ENCODE results near the gene RANBP1. TPM values are rescaled to one million over a fixed set of nuclear protein-coding genes. Genes with fewer than 3 reads are reported as not detected.

The RANBP1 gene
- total RNA-seq, 1 donor from 2014 or later, result 106 TPM

DNA sequence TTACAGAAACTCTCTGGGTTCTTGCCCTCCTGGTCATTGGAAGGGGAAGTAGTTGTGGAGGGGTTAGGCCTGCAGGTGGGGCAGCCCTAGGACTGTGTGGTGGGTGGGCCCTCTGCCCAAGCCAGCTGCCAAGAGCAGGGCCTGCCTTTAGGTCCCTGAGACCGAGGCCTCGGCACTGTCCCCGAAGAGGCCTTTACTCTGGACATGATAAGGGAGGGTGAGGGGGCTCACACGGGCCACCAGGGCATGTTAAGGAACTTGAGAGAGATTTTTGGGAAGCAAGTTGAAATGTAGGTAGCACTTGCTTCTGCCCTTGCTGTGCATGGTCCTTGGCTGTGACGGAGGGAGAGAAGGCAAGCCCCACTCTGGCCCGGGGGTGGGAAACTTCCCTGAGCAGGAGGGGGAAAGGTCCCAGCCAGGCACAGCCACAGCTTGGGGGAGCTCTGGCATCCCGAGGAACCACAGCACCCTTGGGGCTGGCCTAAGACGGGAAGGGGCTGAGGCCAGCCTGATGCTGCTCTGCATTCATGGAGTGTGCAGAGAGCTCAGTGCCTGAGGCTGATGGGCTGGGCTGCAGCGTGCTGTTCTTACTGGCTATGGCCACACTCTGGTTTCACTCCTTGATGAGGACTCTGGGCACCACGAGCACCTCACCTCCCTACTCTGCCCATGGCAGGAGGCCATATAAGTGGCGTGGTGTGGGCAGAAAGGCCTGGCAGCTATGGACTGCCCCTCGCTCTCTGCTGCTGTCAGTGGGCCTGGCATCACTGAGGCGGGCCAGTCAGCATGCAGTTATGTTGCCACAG is 7.8 kb upstream of the RANBP1 start:
- DNase-seq (ENCODE audit: low spot score), result no peak

DNA sequence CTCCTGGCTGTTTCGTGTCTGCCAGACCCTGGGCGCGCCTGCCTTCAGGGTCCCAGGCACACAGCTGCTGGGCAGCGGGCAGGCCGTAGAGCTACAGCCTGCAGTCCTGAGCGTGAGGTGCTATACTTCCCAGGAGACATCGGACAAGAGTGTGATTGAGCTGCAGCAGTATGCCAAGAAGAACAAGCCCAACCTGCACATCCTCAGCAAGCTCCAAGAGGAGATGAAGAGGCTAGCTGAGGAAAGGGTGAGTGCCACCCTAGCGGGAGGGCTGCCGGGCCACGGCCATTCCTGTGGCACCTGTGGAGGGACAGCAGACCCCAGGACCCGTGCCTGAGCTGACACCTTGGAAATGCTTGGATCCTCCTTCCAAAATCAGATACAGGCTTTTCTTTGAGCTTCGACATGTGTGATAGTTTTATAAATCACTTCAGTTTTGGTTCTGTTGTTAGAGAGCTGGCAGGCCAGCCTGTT is 7.1 kb upstream of the RANBP1 start:
- DNase-seq (ENCODE audit: low spot score), result no peak

DNA sequence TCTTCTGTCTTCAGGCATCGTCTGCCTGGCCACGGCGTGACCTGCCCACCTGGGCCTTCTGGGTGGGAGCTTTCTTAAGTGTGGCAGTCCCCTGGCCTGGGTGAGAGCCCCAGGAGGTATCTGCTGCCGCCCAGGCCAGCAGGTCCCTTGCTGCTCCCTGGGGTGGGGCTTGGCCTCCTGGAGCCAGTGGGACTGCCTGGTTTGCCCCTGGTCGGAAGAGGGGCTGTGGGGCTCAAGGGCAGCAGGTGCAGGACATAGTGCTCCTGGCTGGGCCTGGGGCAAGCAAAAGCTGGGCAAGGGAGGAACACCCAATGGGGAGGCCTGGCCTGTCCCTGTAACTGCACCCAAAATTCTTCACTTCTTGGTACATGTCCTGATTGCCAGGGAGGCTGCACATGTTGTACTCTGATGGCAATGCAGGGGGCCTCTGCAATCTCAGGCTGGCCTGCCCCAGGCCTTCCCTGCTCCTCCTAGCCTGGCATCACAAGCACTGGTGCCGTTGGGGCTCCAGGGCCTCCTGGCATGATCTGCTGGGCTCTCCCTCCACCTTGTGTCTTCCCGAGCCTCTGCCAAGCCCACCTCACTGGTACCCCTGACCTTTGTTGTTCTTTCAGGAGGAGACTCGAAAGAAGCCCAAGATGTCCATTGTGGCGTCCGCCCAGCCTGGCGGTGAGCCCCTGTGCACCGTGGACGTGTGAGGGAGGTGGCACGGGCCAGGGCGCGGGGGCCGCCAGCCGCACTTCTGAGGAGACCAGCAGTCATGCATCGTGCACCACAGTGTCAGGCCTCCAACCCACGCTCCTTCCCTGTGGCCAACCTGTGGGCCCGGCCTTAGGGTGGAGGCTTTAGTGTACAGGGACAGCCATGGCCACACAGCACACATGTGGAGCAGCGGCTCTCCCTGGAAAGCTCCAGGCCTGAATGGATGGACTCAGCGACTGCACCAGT is 6.2 kb upstream of the RANBP1 start:
- DNase-seq (ENCODE audit: low spot score), result no peak

DNA sequence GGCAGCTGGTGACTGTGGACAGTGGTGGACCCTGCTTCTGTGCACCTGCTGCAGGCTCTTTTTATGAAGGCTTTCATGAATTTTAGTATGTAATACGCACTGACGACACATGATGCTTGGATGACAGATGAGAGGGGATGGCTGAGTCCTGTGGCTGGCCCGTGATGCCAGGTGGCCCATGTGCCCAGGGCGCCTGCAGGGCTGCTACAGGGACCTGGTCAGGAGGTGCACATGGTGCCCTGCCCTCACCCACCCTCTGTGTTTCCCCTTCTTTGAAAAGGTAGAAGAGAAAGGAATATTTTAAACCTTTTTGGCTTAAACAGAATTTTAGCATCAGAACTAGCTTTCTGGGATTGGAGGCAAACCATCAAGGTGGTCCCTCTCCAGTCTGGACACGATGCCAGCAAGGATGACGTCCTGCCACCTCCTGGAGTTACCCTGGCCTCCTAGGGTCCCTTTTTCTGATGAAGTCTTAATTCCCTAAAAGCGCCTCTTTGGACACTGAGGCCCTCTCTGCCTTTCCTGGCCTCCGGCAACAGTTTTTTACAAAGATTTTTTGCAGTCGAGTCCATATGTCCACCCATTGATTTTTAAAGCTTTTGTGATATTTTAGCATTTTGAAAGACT is 5.4 kb upstream of the RANBP1 start:
- no peak for DNase-seq (ENCODE audit: low spot score)

DNA sequence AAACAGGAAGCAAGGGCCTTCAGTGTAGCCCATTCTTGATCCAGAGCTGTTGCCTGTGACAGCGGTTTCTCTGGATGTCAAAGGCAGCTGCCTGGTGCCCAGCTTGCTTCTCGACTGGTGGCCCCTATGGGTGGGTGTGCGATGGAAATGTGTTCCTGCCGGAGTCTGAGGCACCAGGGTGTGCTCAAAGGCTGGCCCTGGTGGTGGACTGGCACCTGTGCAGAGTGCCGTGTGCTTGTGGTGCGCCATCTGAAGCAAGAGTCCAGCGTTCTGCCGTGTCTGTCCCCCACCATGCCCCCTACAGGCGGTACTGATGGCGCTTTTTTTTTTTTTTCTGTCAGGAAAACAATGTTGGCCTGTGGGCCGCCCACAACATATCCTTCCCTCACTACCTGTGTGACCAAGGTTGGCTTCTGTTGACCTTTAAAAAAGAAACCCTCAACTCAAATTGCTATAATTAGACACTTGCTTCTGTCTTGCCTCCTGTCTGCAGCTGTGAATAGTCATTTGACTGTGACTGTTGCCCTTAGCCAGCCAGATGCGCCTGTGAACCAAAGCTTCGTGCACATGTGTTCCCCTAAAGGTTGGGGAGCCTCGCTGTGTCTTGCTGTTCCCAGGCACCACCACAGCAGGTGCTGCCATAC is 4.7 kb upstream of the RANBP1 start:
- DNase-seq (ENCODE audit: low spot score), result no peak

DNA sequence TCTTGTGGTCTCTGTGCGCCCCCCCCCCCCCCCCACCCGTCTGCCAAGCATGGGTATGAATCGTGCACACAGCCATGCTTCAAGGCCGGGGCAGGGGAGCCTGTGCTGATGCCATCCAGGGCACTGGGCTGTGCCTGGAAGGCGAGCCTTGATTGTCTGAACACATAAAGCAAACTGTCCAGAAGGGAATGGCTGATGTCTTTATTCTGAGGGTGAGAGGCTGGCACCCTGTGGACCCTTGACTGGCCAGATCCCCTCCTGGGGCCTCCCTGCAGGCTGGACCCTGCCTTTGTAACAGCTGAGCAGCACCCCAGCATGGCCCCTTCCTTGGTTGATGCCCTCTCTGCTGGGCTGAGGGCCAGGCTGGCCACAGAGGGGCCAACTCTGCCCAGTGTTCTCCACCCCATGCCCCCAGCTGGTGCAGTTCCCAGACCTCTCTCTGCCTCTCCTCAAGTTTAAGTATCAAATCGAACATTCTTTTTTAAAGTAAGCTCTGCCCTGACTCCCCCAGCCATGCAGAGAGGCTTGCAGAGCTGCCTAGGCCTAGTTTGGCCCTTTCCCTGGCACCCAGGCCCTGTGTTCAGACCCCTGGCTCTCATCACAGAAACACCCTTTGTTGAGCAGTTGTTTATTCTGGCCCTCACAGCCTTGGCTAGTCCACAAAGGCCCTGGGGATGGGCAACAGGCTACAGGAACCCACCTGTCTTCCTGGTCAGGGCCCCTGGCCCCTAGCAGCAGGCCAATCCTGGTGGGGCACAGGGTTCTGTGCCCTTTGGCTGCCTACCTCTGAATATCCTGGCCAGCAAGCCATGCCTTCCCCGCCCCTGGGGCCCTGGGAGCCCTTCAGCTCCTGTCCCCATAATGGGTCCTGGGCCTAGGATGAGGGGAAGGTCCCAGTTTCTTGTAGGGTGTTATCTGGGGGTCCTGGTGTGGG is 3.9 kb upstream of the RANBP1 start:
- DNase-seq (ENCODE audit: low spot score), result no peak

DNA sequence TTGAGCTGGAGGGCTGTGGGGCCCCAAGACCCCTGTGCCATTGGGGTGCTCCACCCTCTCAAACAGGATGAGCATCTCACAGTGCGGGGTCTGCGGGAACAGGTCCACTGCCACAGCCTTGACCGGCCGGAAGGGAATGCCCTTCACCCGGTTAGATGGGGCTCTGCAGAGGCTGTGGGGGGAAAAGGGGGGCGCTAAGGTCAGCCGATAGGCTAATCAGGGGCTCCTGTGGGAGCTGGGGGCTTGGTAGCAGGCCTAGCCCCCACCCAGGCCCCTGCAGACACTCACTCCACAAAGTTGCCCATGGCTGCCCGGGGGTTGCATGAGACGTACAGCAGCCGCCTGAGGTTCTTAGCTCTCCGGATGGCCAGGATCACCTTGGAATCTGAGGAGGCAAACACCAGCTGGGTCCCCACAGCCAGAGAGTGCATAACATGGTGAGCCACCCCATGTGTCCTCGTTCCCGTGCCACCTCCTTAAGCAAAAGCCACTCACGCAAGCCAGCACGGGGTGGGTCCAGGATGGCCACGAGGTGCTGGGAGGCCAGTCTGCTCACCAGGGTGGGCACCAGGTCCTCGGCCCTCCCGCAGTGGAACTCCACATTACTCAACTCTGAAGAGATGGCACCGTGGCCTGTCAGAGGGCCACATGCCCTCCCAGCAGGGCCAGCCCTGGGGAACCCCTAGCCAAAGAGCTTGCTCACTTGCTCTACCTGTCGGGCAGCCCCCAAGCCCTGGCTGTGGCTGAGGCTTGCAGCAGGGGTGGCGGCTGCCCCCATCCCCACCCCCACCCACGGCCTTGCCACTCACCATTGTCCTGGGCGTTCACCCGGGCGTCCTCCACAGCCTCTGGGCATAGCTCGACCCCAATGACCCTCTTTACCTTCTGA is 3.0 kb upstream of the RANBP1 start:
- DNase-seq (ENCODE audit: low spot score), result no peak

DNA sequence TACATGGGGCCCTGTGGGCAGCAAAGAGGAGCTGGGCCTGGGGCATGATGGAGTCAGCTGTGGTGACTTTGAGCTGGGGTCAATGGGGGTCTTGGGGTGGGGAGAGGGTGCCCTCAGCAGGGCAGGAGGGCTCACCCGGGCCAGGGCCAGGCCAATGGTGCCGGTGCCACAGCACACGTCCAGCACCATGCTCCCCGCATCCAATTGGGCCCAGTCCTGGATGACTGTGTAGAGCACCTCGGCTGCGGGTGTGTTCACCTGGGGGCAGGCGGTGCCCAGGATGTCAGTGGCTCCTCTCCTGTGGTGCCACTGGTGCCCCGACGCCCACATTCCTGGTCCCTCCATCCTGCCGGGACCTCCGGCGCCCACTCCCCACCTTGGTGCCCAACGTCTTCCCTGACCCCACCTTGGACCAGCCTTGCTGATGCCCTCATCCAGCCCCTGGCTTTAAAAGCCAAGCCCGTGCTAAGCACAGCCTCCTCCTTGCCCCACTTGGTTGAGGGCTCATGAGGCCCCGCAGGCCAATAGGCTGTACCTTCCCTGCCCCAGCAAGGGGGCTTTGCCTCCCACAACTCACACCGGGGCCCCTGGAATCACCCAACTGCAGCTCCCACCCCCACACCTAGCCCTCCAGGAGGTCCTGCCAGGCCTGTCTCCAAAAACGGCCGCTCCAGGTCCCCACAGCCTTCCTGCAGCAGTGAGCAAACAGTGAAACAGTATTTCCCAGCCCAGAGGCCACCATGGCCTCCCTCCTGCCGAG is 2.2 kb upstream of the RANBP1 start:
- DNase-seq (ENCODE audit: low spot score), result no peak

DNA sequence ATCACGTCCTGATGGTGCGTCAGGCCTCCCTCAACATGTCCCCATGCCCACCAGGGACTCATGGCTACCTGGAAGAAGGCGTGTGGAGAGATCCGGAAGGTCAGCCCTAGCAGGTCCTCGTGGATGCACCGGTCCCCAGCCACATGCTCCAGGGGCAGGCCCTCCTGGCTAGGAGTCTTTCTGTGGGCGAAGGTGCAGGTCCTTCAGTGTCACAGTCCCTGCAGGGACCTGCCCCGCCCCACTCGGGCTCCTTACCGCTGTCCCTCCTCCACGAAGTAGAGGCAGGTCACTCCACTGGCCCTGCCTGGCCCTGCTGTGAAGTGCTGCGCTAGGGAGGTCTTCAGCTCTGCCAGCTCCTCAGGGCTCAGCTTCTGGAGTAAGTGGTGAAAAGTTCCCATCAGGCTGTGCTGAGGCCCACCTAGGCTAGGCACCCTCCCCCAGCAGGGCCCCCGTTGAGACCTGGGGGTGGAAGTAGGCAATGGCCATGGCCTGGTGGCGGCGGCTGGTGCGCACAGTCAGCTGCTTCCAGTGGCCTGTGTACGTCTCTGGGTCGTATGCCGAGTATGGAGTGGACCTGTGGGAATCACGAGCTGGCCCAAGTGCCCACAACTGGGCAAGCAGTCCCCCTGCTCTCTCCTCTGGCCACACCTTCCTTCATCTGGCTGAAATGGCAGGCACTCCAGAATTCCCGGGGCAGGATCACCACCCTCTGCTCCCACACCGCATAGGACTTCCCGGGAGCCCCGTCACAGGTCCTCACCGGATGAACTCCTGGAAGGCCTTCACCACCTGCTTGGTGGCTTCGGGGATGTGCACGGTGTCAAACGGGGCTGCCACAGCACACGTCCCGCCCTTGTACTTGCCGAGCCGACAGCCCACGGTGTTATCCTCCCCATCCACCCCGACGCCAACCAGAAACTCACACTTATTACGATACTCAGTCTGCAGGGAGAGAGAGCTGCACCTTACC is 1.1 kb upstream of the RANBP1 start:
- no peak for DNase-seq (ENCODE audit: low spot score)

DNA sequence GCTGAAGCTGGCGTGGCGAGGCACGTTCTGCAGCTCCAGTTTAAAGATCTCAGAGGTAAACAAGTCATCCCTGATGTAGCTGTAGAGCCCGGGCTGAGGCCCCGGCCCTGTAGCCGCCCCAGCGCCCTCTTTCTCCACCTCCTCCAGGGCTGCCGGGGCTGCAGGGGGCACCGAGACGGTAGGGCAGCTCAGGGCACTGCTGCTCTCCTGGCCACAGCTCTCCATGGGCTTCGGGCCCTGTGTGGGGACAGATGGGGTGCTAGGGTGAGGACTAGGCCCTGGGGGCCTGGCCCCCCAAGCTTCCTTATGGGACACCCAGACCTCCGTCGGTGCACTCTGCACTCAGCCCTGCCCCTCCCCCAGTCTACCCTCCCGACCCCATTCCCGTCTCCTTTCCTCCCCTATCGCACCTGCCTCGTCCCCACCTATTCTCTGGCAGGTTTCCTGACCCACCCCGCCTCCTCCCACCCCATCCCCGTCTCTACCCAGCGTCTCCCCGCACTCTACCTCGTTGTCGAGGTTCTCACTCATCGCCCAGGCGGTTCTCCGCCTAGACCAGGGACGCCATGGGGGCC is 559 bp downstream of the RANBP1 start:
- DNase-seq (ENCODE audit: low spot score), result no peak

DNA sequence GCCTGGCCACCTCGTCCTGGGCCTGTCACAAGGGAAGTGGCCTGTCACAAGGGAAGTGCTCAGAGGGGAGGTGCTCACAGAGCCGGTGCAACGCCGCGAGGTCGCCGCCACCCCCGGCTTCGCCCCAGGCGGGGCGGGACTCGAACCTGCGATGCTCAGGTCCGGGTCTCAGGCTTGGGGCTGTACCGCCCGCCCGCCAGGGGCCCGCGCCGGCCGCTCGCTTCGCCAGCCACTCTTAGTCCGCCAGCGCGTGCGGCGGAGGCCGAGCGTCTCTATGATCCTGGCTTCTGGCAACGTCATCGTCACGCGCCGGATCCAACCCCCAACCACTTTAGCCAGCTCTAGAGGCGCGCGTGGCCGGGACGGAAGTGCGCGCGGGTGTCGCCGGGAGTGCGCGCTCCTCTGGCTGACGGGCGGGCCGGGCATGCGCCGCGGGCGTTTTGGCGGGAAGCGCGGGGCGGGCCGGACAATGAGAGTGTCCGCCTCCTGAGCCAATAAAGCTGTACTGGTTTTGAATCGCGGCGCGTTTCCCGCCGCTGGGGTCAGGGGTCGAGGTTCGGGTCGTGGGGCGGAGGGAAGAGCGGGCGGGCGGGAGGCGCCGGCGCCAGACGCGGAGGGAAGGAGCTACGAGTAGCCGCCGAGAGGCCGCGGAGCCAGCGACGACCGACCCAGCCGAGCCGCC is 1.2 kb downstream of the RANBP1 start, which contains the start of gene TRMT2A:
Gene TRMT2A (minus strand): TSS at position 276 of the 682 bp plus-strand sequence. CDS start 320 bp downstream, outside the sequence.
- peak; percentile 98 for DNase-seq (ENCODE audit: low spot score)

DNA sequence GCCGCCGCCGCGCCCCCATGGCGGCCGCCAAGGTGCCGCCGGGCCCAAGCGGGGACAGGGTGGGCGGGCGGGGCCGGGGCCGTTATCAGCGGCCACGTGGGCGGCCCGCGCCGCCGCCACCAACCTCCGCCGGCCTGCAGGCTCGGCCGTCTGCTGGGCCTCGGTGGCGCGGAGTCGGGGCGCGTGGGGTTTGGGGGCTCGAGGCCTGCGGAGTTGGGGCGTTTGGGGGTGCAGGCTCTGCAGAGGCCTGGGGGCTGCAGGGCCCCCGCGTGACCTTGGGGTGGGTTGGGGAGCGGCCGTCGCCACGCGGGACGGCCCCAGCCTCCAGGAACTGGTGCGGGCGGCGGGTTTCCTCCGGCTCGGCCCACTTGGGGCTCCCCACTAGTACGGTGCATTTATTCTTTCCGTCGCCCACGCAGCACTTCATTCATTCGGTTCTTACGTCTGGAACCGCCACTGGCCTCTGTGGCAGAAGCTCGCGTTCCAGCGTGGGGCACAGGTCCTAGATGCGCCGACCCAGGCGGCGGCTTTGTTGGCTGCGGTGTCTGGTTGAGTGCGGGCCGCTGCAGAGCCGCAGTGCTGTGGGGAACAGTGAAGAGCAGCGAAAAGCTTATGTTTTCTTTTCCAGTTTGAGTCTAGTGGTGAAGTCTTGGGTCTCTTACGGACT is 1.9 kb downstream of the RANBP1 start:
- no peak for DNase-seq (ENCODE audit: low spot score)

DNA sequence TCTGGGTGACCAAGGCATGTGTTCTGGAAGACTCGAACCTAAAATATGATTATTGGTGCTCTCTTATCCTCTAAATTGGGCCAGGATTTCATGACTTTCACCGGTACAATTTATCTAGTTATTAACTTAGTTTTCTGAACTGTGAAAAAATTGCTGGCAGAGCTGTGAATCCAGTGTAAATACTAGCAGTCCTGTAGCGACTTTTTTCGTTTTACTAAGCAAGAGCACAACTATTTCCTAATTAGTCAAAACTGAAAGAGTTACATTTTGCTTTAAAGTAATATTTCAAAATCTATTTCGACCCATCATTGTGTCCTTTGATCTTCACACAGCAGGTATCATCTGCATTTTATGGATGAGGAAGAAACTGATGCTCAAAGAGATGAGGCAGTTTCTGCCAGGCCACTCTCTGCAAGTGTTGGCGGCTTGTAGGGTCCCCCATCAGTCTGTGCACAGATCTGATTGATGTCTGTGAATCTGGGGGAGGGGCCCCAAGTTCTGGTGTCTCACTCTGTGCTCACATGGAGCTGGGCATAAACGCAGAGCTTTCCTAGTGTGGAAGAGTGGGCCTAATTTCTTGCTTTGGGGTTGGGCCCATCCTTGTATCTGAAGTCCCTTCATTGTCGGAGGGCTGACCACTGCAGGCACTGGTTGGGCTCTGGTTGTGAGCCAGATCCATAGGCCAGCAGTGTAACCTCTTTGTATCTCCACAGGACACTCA is 2.6 kb downstream of the RANBP1 start:
- DNase-seq (ENCODE audit: low spot score), result no peak

DNA sequence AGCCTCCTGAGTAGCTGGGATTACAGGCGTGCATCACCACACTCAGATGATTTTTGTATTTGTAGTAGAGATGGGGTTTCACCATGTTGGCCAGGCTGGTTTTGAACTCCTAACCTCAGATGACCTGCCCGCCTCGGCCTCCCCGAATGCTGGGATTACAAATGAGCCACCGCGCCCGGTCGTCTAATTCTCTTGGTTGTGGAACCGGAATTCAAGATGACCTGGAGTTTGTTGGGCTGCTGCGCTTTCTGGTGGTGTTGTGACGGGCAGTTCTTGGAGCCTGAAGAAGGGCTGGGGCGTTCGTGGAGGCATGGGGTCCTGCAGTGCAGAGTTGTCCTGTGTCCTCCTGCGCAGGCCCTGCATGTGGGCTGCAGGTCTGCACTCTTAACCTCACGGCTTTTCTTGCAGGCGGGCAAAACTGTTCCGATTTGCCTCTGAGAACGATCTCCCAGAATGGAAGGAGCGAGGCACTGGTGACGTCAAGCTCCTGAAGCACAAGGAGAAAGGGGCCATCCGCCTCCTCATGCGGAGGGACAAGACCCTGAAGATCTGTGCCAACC is 6.0 kb downstream of the RANBP1 start:
- DNase-seq (ENCODE audit: low spot score), result no peak

Data from ureter (tissue), 1 donor.